Measurements from ENCODE around the gene RIGI.

DNA sequence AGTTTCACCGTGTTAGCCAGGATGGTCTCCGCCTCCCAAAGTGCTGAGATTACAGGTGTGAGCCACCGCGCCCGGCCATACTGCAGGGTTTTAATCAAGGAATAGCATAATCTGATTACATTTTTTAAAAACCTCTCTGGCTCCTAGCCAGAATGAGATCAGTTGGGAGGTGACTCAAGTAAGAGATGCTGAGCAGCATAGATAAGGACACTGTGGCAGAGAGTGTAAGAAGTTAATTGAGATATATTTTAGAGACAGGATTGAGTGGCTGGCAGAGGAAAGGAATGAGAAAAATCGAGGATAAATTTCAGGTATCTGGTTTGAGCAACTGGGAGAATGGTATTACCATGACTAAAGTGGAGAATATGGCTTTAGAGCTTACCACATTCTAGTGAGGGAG is 7.3 kb upstream of the RIGI start:
- TF ChIP-seq POLR2AphosphoS5 (IDR thresholded peaks at IDR 0.05) (no peak), EP300 (IDR thresholded peaks at IDR 0.05; ENCODE audit: low read depth) (no peak)
- TF ChIP-seq, protein P1, sequence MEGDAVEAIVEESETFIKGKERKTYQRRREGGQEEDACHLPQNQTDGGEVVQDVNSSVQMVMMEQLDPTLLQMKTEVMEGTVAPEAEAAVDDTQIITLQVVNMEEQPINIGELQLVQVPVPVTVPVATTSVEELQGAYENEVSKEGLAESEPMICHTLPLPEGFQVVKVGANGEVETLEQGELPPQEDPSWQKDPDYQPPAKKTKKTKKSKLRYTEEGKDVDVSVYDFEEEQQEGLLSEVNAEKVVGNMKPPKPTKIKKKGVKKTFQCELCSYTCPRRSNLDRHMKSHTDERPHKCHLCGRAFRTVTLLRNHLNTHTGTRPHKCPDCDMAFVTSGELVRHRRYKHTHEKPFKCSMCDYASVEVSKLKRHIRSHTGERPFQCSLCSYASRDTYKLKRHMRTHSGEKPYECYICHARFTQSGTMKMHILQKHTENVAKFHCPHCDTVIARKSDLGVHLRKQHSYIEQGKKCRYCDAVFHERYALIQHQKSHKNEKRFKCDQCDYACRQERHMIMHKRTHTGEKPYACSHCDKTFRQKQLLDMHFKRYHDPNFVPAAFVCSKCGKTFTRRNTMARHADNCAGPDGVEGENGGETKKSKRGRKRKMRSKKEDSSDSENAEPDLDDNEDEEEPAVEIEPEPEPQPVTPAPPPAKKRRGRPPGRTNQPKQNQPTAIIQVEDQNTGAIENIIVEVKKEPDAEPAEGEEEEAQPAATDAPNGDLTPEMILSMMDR (IDR thresholded peaks at IDR 0.05): no peak

Data from transverse colon (tissue), 4 donors.